KG1 (cell line): ENCODE data around the gene FILIP1L.
"Not testable (repeated sequence)": the region's sequence is repeated elsewhere in the genome, so short reads cannot be mapped to it uniquely, and the experiment has no call there.

ENCODE experiments used
- DNase-seq: peaks from one replicate; lab custom pipeline; 2025; lab: John Stamatoyannopoulos, UW

The FILIP1L gene

DNA sequence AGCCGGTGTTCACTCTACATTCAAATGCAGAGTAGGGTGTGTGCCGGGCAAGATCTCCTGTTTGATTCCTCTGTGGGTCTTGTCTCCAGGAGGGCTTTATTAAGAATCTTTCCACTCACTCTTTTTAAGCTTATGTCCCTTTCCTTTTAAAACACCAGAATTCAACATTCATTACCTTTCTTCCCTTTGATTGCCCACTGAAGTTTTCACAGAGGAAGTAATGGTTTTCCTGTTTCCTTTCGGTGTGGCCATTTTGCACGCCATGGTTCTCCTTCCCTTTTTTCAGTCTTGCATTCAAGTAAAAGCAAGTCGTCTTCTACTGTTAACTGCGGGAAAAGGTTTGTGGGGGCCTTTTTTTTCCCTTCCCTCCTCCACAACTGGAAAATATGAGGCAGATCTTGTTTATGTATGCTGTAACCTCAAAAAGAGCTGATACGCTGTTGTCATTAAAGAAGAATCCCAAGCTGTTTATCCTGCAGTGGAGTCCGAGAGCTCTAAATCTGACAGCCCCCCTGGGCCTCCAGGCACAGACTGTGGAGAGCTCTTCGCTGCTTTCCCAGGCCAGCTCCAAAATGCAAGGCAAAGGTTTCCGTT, 40.5 kb downstream of the FILIP1L start:
- DNase-seq: peak; percentile 59

DNA sequence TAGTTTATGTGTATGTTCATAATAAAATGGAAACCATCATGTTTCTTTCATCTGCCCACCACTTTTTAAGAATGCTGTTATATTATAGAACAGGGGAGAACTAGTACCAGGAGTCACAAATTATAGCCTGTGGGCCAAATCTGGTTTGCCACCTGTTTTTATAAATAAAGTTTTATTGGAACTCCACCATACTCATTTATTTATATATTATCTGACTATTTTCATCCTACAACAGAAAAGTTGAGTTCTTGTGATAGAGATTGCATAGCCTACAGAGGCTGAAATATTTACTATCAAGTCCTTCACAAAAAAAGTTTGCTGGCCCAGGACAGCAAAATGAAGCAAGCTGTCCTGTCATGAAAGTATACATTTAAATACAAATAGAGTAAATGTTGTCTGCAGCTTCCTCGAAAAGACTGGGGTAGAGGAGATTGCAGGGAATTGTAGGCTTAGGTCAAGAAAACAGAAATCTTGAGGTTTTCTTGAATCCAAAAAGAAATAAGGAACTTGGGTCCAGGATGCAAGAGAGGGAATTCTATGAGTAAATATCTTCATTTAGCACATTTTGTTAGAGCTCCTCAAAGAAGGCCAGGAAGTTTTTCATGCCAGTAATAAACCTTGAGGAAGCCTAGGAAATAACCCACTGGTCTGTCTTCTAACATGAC, 41.1 kb downstream of the FILIP1L start:
- DNase-seq: no peak

GRCh38 chr3:100072326-100073048, 41.8 kb downstream of the FILIP1L start:
- peak; percentile 61 for DNase-seq

DNA sequence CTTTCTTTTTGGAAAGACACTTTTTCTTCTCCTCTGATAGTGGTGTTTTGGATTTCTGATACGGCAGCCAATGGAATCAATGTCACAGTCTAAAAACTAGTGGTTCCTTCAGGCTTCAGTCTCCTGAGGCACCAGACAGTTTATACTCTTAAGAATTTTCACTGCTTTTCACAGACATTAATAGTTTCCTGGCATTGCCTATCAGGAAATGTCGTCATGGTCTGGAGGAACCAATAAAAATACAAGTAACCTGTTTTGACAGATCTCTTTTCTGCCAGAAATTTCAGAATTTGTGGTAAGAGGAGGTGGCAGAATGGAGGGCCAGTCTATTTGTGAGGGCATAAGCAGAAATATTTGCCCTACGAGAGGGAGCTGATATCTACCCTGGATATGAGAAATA, 44.8 kb downstream of the FILIP1L start:
- DNase-seq: no peak

DNA sequence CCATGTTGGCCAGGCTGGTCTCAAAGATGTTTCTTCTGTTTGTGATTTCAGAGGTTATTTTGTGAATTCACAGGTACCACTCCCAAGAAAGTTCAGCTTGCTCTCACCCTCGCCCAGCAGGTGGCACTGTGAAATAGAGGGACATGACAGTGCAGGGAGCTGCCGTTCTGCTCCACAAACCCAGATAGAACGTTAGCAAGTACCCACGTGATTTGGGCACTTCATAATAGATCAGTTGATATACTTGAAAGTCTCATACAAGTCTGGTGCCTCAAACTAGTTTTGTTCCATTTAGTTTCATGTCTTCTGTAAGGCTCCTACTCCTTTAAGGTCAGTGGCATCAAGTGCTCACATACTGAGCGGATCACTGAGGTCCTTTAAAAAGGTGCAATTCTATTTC, 45.5 kb downstream of the FILIP1L start:
- no peak for DNase-seq

GRCh38 chr3:100067589-100067988, 46.7 kb downstream of the FILIP1L start:
- no peak for DNase-seq

GRCh38 chr3:100063929-100064461, 50.3 kb downstream of the FILIP1L start:
- no peak for DNase-seq

DNA sequence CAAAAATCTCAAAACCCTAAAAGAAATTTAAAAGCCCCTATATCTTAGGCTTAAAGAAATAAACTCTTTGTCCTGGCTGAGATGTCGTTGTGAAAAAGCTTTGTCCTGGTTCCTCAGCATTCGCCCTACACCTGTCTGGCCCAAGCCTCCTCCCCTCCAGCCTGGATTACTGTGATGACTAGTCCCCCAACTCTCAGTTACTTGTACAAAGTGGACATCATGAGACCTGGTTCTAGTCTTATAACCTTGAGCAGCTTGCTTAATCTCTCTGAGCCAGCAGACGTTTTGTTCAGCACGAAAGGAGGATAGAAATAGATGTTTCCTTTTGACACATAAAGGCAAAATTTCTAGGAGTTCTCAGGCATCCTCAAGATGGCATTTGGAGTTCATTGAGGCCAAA, 51.6 kb downstream of the FILIP1L start:
- no peak for DNase-seq

DNA sequence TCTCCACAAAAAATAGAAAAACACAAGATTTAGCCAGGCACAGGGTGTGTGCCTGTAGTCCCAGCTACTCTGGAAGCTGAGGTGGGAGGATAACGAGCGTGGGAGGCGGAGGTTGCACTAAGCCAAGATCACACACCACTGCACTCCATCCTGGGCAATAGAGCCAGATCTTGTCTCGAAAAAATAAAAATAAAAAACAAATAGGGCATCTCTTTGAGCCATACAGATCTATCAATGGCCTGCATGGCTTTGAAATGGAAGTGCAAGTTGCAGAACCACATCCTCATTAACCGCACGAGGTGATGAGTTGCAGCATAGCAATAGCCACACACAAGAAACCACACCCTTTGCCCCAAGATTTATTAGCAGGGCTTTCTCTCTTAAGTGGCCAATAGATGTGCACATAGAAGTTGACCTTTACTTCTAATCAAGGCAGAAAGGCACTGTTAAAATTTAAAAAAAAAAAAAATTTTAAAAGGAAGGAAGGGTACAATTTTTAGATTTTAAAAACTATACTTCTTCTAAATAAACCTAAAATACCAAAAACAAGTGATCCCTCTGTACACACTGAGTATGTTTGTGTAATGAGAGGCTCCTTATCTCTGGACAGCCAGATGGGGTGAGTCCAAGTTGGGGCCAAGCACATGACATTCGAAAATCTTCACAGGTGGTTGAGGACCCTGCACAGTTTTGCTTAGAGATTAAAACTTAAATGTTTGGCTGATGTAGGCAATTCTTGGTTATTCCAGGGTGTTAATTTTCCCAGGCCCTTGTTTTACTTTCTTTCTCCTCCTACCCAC, 53.4 kb downstream of the FILIP1L start:
- DNase-seq: no peak

GRCh38 chr3:100059472-100059871, 54.8 kb downstream of the FILIP1L start:
- no peak for DNase-seq

DNA sequence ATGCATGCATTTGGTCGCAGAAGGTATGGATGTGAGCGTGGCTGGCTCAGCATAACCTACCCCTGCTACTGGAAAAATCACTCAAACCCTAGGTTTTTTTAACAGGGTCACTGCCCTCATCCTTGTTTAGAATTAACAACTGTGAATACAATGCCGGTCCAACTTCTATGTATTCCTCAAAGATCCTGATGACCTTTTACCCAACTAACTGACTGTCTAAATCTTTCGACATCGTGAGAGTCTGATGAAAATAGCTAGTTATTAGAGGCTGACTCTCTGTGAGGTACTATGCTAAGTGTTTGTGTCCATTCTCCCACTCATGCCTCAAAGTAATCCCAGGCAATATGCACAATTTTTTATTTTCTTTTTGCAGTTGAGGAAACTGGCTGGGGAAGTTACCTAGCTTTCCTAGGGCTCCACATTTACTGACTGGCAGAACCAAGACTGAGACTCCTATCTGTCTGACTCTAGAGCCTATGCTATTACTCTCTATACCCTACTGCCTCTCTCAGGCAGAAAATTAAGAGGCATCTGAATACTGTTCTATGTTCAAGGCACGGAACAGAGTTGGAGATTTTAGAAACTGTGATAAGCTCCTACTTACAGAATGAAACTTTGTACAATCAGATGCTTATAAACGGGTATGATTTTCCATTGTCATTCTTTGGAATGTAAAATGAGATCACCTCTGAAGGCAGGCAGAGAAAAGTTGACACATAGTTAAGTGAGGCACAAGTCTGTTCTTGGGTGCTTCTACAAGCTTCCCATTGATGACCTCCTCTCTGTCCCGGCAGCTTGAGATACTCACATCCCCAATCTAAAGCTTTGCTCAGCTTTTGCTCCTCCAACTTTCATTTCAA, 56.4 kb downstream of the FILIP1L start:
- no peak for DNase-seq

DNA sequence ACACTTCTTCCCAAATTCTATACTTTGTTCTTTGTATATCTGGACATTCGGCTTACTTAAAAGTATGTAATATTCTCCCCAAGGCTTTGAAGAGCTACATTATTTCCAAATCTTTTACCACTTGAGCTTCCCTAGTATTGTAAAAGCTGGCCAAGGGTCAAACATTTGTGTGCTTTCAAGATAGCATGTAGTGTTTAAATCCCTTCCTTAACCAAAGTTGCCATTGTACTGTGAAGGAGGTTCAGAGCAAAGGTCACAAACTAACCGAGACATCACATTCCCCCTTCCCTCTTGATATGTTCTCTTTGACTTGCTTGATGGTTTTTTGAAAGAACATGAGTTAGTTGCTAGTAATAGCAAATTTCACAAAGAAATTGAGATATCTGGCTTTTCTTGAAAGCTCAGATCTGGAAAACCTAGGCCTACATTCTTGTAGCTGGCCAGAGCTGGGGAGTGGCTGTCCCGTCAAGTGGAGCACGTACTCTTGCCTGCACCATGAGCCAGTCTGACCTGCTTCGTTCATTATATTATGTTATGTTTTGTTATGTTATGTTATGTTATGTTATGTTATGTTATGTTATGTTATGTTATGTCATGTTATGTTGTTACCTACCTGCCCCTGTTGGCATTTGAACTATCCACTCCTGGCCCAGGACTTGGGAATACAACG, 60.2 kb downstream of the FILIP1L start:
- no peak for DNase-seq

- DNase-seq: not testable (repeated sequence)
Measured at GRCh38 chr3:100051513-100051912, 62.8 kb downstream of the FILIP1L start.

DNA sequence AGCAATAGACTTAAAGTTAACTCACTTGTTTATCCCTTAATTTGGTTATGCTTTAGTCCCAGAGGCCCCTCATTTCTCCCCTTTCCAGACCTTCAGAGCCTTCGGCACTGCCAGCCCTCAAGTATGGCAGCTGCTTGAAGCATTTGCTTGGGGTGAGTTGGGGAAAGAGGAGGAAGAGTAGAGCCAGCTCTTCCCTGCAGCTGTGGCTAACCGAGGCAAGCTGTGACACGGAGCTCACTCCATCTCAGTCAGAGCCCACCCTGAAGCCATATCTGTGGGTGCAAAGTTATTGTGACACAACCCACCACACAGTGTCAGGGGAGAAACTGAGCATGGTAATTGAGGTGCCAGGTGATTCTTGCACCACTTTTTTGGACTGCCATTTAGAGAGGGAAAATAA, 66.1 kb downstream of the FILIP1L start:
- no peak for DNase-seq

DNA sequence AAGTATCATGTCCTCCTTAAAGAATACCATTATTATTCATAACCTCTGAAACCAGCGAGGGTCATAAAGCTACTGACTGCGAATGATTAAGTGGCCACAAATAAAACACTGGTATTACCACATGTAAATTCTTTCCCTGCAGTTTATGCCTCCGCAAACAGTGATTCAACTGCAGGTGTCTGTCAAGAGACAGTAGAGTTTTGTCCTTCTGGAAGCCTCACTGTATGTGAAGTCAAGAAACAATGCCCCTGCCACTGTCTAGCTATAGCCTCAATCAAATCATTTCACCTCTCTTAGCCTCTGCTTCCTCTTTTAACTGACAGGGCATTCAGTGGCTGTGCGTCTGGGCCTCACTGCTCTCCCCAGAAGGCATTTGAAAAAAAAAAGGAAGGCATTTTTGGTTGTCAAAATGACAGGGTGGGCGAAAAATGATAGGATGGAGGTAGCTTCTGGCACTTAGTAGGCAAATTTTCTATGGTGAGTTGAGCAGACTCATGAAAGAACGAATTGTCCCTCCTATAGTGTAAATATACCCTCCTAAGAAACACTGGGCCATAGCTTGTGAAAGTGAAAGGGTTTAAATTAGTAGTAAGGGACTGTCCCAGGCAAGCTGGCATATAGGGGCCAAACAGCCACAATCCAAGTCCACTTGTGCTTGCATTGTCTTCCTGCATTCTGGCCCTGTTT, 66.7 kb downstream of the FILIP1L start:
- DNase-seq: peak; percentile 19

DNA sequence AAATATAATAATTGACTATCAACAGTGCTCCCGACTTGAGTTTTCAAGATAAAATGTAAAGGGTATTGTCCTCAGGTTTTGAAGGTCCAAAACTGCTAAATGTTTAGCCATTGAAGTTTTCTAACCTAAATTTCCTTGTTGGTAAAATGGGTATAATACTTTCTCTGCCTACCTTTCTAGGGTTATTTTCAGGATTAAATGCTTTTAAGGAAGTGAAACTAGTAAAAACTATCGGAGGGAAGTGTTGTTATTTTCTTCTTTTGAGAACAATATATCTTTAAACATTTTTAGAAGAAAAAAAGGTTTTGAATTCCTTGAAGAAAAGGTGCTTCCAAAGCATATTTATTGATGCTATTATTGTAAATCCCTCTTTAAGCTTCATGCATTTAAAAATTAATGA, 67.3 kb downstream of the FILIP1L start:
- no peak for DNase-seq

GRCh38 chr3:100045696-100046095, 68.6 kb downstream of the FILIP1L start:
- no peak for DNase-seq

DNA sequence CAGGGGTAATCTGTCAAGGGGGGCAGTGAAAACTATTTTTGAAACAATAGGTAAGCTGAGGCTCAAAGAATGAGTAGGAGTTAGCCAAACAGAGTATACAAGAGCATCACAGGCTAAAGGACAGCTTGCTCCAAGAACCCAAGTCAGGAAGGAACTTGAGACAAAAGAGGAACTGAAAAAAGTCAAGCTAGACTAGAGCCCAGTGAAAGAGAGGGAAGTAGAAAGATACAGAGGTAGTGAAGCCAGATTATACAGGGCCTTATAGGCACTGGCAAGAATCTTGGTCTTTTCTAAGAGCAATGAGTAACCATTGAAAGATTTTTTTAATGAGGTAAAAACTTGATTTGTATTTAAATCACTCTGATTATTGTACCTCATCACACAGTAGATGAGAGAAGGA, 69.9 kb downstream of the FILIP1L start:
- DNase-seq: peak; percentile 40

GRCh38 chr3:100043271-100043670, 71.0 kb downstream of the FILIP1L start:
- DNase-seq: no peak
